Measurements from ENCODE around the gene WDFY3. TPM values are rescaled to one million over a fixed set of nuclear protein-coding genes. Genes with fewer than 3 reads are reported as not detected.

The WDFY3 gene
- total RNA-seq, 1 experiment from 2014 or later = 42.7 TPM

DNA sequence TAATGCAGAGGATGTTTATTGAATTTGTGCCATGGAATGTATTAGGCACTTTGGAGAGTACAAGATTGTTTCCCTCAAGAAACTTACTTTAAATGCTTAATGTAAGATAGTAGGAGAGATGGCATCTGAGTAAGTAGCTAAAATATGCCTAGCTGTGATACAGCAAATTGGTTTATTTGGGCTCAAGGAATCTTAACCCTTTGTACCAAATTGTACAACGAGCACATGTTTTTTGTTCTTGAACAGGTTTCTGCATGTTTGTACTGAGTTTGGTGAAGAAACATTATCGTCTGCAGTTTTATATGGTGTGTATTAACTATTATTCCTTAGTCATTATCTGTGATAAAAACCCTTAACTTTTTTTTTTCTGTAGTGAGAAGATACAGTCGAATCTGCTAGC is 334.9 kb downstream of the WDFY3 start:
- H3K27me3 Mint-ChIP-seq (ENCODE audit: insufficient read depth, unreplicated experiment) = no peaks in the 10 kb centered on the region
- POLR2A ChIA-PET = no interaction called here

DNA sequence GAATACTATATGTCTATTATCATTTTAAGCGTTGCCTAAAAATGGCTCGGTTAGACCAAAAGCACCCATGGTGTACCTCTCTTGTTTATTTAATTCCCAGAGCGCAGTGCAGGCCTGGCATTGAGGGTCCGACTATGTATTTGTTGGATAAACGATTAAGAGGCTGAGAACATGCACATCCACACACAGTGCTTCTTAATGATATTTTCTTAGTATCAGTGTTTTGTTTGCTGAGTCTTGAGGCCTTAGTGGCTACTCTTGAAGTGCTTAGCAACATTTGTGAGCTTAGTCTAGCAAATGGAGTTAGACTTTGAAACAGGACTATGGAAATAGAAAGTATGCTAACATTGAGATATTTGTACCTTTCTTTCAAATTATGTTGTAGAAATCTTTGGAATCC is 339.8 kb downstream of the WDFY3 start:
- no peak overlapping the region for H3K4me3 Mint-ChIP-seq (ENCODE audit: unreplicated experiment)
- no peak for DNase-seq
- peaks cover 12% of the 10 kb centered on the region for H3K36me3 Mint-ChIP-seq (ENCODE audit: insufficient read depth, unreplicated experiment)
- no peak overlapping the region for H3K27ac Mint-ChIP-seq (ENCODE audit: unreplicated experiment)
- no peaks in the 10 kb centered on the region for H3K4me1 ChIP-seq
- BruUV-seq (replicated peaks) = no TSS peak
- no peak overlapping the region for H3K4me3 ChIP-seq (ENCODE audit: low read depth, low read length)
- intact Hi-C loops (cut with micrococcal nuclease; ENCODE audit: unreplicated experiment) = no loop called here
- H3K4me1 Mint-ChIP-seq (ENCODE audit: low read depth, unreplicated experiment) = peaks cover 7% of the 10 kb centered on the region
- no peaks in the 10 kb centered on the region for H3K9me3 ChIP-seq
- no peaks in the 10 kb centered on the region for H3K9me3 Mint-ChIP-seq (ENCODE audit: unreplicated experiment)
- ChIA-PET CTCF (interaction anchor here (0.6 kb wide), 1 partner anchor 97 kb away, joined by 3 read pairs; no protein-coding TSS in a partner anchor), POLR2A (no interaction called here)
- no peaks in the 10 kb centered on the region for H3K36me3 ChIP-seq (ENCODE audit: control insufficient read depth, insufficient read depth, low read length)
- H3K27me3 Mint-ChIP-seq (ENCODE audit: insufficient read depth, unreplicated experiment) = no peaks in the 10 kb centered on the region
- TF ChIP-seq, protein P1, sequence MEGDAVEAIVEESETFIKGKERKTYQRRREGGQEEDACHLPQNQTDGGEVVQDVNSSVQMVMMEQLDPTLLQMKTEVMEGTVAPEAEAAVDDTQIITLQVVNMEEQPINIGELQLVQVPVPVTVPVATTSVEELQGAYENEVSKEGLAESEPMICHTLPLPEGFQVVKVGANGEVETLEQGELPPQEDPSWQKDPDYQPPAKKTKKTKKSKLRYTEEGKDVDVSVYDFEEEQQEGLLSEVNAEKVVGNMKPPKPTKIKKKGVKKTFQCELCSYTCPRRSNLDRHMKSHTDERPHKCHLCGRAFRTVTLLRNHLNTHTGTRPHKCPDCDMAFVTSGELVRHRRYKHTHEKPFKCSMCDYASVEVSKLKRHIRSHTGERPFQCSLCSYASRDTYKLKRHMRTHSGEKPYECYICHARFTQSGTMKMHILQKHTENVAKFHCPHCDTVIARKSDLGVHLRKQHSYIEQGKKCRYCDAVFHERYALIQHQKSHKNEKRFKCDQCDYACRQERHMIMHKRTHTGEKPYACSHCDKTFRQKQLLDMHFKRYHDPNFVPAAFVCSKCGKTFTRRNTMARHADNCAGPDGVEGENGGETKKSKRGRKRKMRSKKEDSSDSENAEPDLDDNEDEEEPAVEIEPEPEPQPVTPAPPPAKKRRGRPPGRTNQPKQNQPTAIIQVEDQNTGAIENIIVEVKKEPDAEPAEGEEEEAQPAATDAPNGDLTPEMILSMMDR (IDR thresholded peaks at IDR 0.05; ENCODE audit: insufficient read depth in 1 of 2, low read depth in 1 of 2, low read length in 1 of 2, severe bottlenecking in 1 of 2, unreplicated experiment in 1 of 2) = no peak
- no peaks in the 10 kb centered on the region for H3K27me3 ChIP-seq (replicated peaks; ENCODE audit: control insufficient read depth, insufficient read depth, low read length)

More for the DNA sequence above, 334.9 kb downstream of the WDFY3 start:
- TF ChIP-seq, protein P1 (IDR thresholded peaks at IDR 0.05; ENCODE audit: insufficient read depth in 1 of 2, low read depth in 1 of 2, low read length in 1 of 2, severe bottlenecking in 1 of 2, unreplicated experiment in 1 of 2) = no peak
- no peak overlapping the region for H3K4me3 Mint-ChIP-seq (ENCODE audit: unreplicated experiment)
- no peaks in the 10 kb centered on the region for H3K36me3 ChIP-seq (ENCODE audit: control insufficient read depth, insufficient read depth, low read length)
- DNase-seq = no peak
- no TSS peak for BruUV-seq (replicated peaks)
- H3K9me3 Mint-ChIP-seq (ENCODE audit: unreplicated experiment) = no peaks in the 10 kb centered on the region
- no peaks in the 10 kb centered on the region for H3K27me3 ChIP-seq (replicated peaks; ENCODE audit: control insufficient read depth, insufficient read depth, low read length)
- no peaks in the 10 kb centered on the region for H3K9me3 ChIP-seq
- H3K27ac Mint-ChIP-seq (ENCODE audit: unreplicated experiment) = no peak overlapping the region
- H3K4me3 ChIP-seq (ENCODE audit: low read depth, low read length) = no peak overlapping the region
- no peaks in the 10 kb centered on the region for H3K4me1 Mint-ChIP-seq (ENCODE audit: low read depth, unreplicated experiment)
- H3K36me3 Mint-ChIP-seq (ENCODE audit: insufficient read depth, unreplicated experiment) = peaks cover 7% of the 10 kb centered on the region
- no peaks in the 10 kb centered on the region for H3K4me1 ChIP-seq
- CTCF ChIA-PET = no interaction called here
- intact Hi-C loops (cut with micrococcal nuclease; ENCODE audit: unreplicated experiment) = no loop called here

DNA sequence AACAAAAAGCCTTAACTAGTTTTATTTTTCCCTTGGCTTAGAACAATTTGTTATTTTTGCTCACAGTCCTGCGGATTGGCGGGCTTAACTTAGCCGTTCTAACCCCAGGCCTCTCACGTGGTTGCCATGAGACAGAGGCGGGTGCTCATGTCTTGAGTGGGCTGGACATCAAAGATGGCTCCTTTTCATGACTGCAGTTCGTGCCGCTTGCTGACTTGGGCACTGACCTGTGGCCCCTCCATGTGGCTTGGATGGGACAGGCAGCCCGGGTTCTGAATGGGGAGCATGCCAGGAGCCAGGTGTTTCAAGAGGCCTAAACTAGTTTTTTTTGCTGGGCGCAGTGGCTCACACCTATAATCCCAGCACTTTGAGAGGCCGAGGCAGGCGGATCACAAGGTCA is 342.8 kb downstream of the WDFY3 start:
- Mint-ChIP-seq H3K9me3 (ENCODE audit: unreplicated experiment) (no peaks in the 10 kb centered on the region), H3K4me3 (ENCODE audit: unreplicated experiment) (no peak overlapping the region), H3K27ac (ENCODE audit: unreplicated experiment) (no peak overlapping the region), H3K27me3 (ENCODE audit: insufficient read depth, unreplicated experiment) (no peaks in the 10 kb centered on the region), H3K36me3 (ENCODE audit: insufficient read depth, unreplicated experiment) (peaks cover 18% of the 10 kb centered on the region), H3K4me1 (ENCODE audit: low read depth, unreplicated experiment) (peaks cover 7% of the 10 kb centered on the region)
- H3K4me3 ChIP-seq (ENCODE audit: low read depth, low read length) = no peak overlapping the region
- H3K27me3 ChIP-seq (replicated peaks; ENCODE audit: control insufficient read depth, insufficient read depth, low read length) = no peaks in the 10 kb centered on the region
- intact Hi-C loops (cut with micrococcal nuclease; ENCODE audit: unreplicated experiment) = no loop called here
- H3K9me3 ChIP-seq = no peaks in the 10 kb centered on the region
- no peaks in the 10 kb centered on the region for H3K4me1 ChIP-seq
- ChIA-PET CTCF (no interaction called here), POLR2A (no interaction called here)
- BruUV-seq (replicated peaks) = no TSS peak
- no peaks in the 10 kb centered on the region for H3K36me3 ChIP-seq (ENCODE audit: control insufficient read depth, insufficient read depth, low read length)
- TF ChIP-seq, protein P1 (IDR thresholded peaks at IDR 0.05; ENCODE audit: insufficient read depth in 1 of 2, low read depth in 1 of 2, low read length in 1 of 2, severe bottlenecking in 1 of 2, unreplicated experiment in 1 of 2) = no peak
- no peak for DNase-seq
